Measurements from ENCODE around the gene ZDHHC12.

- TF ChIP-seq REST (IDR thresholded peaks at IDR 0.05) (no peak), CTCF (IDR thresholded peaks at IDR 0.05; ENCODE audit: low read depth, low read length, missing input control) (no peak), FOXA2 (IDR thresholded peaks at IDR 0.05) (no peak), ATF3 (IDR thresholded peaks at IDR 0.05) (no peak), SP1 (IDR thresholded peaks at IDR 0.05) (no peak), HNF4G (IDR thresholded peaks at IDR 0.05) (no peak), RAD21 (IDR thresholded peaks at IDR 0.05) (no peak), TAF1 (conservative IDR thresholded peaks at IDR 0.05) (no peak), EGR1 (IDR thresholded peaks at IDR 0.05; ENCODE audit: low read depth in 2 of 2) (no peak), ZBTB33 (IDR thresholded peaks at IDR 0.05) (no peak), MAX (IDR thresholded peaks at IDR 0.05) (no peak)
These were observed 34.6 kb downstream of the ZDHHC12 start for GRCh38 chr9:128689293-128689774.

All from liver (tissue), 3 donors.